ENCODE measurements around the gene PDE7B. TPM values are rescaled to one million over a fixed set of nuclear protein-coding genes. Genes with fewer than 3 reads are reported as not detected.

PDE7B gene
- total and polyA plus RNA-seq, 2 of the 13 experiments (the other 11 are each of a cell fraction or from before 2014, with no cell fraction given), result not detected

DNA sequence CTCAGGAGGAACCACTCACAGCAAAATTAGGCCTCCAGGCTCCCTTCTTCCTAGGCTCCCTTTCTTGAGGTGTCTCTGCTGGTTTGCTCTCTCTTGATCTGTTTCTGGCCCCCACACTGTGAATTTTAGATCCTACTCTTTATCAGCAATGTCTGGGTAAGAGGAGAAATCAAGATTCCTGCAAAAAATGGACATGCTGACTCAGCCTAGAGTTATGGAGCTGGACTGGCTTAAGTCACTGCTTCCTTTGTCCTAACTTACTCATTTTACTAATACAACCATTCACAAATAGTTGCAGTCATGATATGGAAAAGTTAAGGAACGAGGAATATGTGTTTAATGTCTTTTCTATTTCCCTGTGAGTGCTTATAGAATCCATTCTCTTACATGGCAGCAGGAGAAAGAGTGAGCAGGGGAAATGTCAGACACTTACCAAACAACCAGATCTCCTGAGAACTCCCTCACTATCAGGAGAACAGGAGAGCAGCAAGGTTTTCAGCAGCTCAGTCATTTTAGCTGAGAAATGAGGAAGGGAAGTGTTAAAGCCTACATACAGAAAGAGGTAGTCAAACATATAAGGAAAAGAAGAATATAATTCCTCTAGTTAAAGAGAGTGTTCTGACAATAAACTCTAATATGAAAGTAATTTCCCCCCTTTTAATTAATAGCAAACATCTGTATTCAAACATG, 160.8 kb downstream of the PDE7B start:
- in situ Hi-C loops (cut with HindIII; ENCODE audit: extremely low pct_ligation_motif_present, low pct_unique_long_range_greater_than_20kb), result no loop called here
- H3K27ac ChIP-seq (ENCODE audit: extremely low read length, insufficient read depth, low read length), result no peak overlapping the region
- POLR2A ChIA-PET, result no interaction called here

DNA sequence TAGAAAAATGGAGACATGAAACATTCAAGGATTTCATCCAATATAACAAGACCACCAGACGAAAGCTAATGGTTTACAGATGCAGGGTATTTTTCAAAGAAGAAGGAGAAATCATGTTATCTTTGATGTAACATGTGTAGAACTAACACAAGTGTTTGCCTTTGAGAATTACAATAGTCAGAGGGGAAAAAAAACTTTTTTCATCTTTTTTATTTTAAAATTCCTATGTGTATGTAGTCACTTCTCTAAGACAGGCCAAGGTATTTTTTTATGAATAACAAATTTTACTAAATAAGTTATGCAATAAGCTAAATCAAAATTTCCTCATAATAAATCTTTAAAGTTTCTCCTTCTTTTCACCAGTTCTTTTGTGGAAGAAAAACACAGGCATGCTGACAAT, 161.4 kb downstream of the PDE7B start:
- no TSS peak for BruUV-seq (replicated peaks)
- Histone ChIP-seq H3K27ac (ENCODE audit: extremely low read length, insufficient read depth, low read length) (no peak overlapping the region), H3K9me3 (ENCODE audit: low read length) (no peaks in the 10 kb centered on the region), H3K79me2 (ENCODE audit: insufficient read depth, low read length) (no peaks in the 10 kb centered on the region), H3K27me3 (ENCODE audit: control insufficient read depth in 1 of 2, insufficient read depth in 2 of 2, low read length in 2 of 2) (no peaks in the 10 kb centered on the region), H3K4me2 (ENCODE audit: low read depth, low read length) (no peak overlapping the region), H3K4me3 (replicated peaks in 1 of 3; ENCODE audit: insufficient read depth in 1 of 3, low read depth in 2 of 3, low read length in 3 of 3) (no peak overlapping the region), H3K36me3 (replicated peaks in 1 of 2; ENCODE audit: control insufficient read depth in 1 of 2, insufficient read depth in 2 of 2, low read length in 2 of 2) (no peaks in the 10 kb centered on the region), H2AFZ (ENCODE audit: low read length) (no peak overlapping the region), H3K9ac (ENCODE audit: insufficient read depth, low read depth, low read length) (no peak overlapping the region), H4K20me1 (ENCODE audit: insufficient read depth, low read length) (no peaks in the 10 kb centered on the region), H3K4me1 (ENCODE audit: insufficient read depth, low read length) (no peaks in the 10 kb centered on the region)
- in situ Hi-C loops (cut with HindIII; ENCODE audit: extremely low pct_ligation_motif_present, low pct_unique_long_range_greater_than_20kb) (no loop called here), intact Hi-C loops (cut with micrococcal nuclease; ENCODE audit: unreplicated experiment) (no loop called here)
- WGBS (ENCODE audit: low lambda C conversion rate), result 0% methylated on average over 1 of the region's 1 CpG
- ATAC-seq (no peak), FAIRE-seq (no peak), DNase-seq (ENCODE audit: low spot score) (no peak)
- ChIA-PET CTCF (ENCODE audit: low intra/inter-chr PET ratio, low total read pairs) (no interaction called here), POLR2A (no interaction called here)
- TF ChIP-seq BRCA1 (CRISPR knock-in tag; IDR thresholded peaks at IDR 0.05) (no peak), ADNP (CRISPR knock-in tag; IDR thresholded peaks at IDR 0.05) (no peak), ZNF567 (CRISPR knock-in tag; IDR thresholded peaks at IDR 0.05; ENCODE audit: borderline replicate concordance) (no peak), ZNF253 (CRISPR knock-in tag; IDR thresholded peaks at IDR 0.05; ENCODE audit: borderline replicate concordance) (no peak), ZNF333 (CRISPR knock-in tag; IDR thresholded peaks at IDR 0.05; ENCODE audit: borderline replicate concordance) (no peak), ZNF772 (CRISPR knock-in tag; IDR thresholded peaks at IDR 0.05) (no peak), TAF15 (IDR thresholded peaks at IDR 0.05; ENCODE audit: low read depth, low read length, poor library complexity, severe bottlenecking) (no peak), ZNF878 (CRISPR knock-in tag; IDR thresholded peaks at IDR 0.05) (no peak)
- TF ChIP-seq, protein P1, sequence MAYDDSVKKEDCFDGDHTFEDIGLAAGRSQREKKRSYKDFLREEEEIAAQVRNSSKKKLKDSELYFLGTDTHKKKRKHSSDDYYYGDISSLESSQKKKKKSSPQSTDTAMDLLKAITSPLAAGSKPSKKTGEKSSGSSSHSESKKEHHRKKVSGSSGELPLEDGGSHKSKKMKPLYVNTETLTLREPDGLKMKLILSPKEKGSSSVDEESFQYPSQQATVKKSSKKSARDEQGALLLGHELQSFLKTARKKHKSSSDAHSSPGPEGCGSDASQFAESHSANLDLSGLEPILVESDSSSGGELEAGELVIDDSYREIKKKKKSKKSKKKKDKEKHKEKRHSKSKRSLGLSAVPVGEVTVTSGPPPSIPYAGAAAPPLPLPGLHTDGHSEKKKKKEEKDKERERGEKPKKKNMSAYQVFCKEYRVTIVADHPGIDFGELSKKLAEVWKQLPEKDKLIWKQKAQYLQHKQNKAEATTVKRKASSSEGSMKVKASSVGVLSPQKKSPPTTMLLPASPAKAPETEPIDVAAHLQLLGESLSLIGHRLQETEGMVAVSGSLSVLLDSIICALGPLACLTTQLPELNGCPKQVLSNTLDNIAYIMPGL (CRISPR knock-in tag; IDR thresholded peaks at IDR 0.05; ENCODE audit: borderline replicate concordance in 1 of 2, low read depth in 1 of 2), result no peak
- TF ChIP-seq, protein P2, sequence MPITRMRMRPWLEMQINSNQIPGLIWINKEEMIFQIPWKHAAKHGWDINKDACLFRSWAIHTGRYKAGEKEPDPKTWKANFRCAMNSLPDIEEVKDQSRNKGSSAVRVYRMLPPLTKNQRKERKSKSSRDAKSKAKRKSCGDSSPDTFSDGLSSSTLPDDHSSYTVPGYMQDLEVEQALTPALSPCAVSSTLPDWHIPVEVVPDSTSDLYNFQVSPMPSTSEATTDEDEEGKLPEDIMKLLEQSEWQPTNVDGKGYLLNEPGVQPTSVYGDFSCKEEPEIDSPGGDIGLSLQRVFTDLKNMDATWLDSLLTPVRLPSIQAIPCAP (CRISPR knock-in tag; IDR thresholded peaks at IDR 0.05; ENCODE audit: low read depth), result no peak
- TF ChIP-seq, protein P3, sequence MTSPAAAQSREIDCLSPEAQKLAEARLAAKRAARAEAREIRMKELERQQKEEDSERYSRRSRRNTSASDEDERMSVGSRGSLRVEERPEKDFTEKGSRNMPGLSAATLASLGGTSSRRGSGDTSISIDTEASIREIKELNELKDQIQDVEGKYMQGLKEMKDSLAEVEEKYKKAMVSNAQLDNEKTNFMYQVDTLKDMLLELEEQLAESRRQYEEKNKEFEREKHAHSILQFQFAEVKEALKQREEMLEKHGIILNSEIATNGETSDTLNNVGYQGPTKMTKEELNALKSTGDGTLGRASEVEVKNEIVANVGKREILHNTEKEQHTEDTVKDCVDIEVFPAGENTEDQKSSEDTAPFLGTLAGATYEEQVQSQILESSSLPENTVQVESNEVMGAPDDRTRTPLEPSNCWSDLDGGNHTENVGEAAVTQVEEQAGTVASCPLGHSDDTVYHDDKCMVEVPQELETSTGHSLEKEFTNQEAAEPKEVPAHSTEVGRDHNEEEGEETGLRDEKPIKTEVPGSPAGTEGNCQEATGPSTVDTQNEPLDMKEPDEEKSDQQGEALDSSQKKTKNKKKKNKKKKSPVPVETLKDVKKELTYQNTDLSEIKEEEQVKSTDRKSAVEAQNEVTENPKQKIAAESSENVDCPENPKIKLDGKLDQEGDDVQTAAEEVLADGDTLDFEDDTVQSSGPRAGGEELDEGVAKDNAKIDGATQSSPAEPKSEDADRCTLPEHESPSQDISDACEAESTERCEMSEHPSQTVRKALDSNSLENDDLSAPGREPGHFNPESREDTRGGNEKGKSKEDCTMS (CRISPR knock-in tag; conservative IDR thresholded peaks at IDR 0.05), result no peak

More for the DNA sequence above, 160.8 kb downstream of the PDE7B start:
- no peaks in the 10 kb centered on the region for H3K79me2 ChIP-seq (ENCODE audit: insufficient read depth, low read length)
- no peak overlapping the region for H2AFZ ChIP-seq (ENCODE audit: low read length)
- no peak overlapping the region for H3K9ac ChIP-seq (ENCODE audit: insufficient read depth, low read depth, low read length)
- no peaks in the 10 kb centered on the region for H3K36me3 ChIP-seq (replicated peaks in 1 of 2; ENCODE audit: control insufficient read depth in 1 of 2, insufficient read depth in 2 of 2, low read length in 2 of 2)
- BruUV-seq (replicated peaks), result no TSS peak
- H4K20me1 ChIP-seq (ENCODE audit: insufficient read depth, low read length), result no peaks in the 10 kb centered on the region
- no peak overlapping the region for H3K4me3 ChIP-seq (replicated peaks in 1 of 3; ENCODE audit: insufficient read depth in 1 of 3, low read depth in 2 of 3, low read length in 3 of 3)
- H3K4me2 ChIP-seq (ENCODE audit: low read depth, low read length), result no peak overlapping the region
- ATAC-seq (no peak), DNase-seq (ENCODE audit: low spot score) (no peak), FAIRE-seq (no peak)
- CTCF ChIA-PET (ENCODE audit: low intra/inter-chr PET ratio, low total read pairs), result no interaction called here
- no peaks in the 10 kb centered on the region for H3K9me3 ChIP-seq (ENCODE audit: low read length)
- 0% methylated on average over 1 of the region's 1 CpG for WGBS (ENCODE audit: low lambda C conversion rate)
- H3K27me3 ChIP-seq (ENCODE audit: control insufficient read depth in 1 of 2, insufficient read depth in 2 of 2, low read length in 2 of 2), result no peaks in the 10 kb centered on the region
- no peaks in the 10 kb centered on the region for H3K4me1 ChIP-seq (ENCODE audit: insufficient read depth, low read length)
- no peak for TF ChIP-seq MZF1 (CRISPR knock-in tag; IDR thresholded peaks at IDR 0.05; ENCODE audit: borderline replicate concordance)
- TF ChIP-seq MAFF (IDR thresholded peaks at IDR 0.05; ENCODE audit: low read depth, low read length), result peak; percentile 20; the same call in 1 of the 2 replicates
- no peak for TF ChIP-seq ZNF879 (CRISPR knock-in tag; IDR thresholded peaks at IDR 0.05)
- TF ChIP-seq ZFYVE20 (CRISPR knock-in tag; IDR thresholded peaks at IDR 0.05; ENCODE audit: borderline replicate concordance, low read depth), result no peak
- intact Hi-C loops (cut with micrococcal nuclease; ENCODE audit: unreplicated experiment), result no loop called here
